Suprapubic skin (tissue), 3 donors: ENCODE measurements around the gene RGS6.

Experiments
- CTCF ChIP-seq, 2 donors: fragments of 200-600 bp in 1 of 2; fragments of 450-650 bp in 1 of 2; sonication (generic) in 1 of 2; IDR thresholded peaks; one replicate each; pipeline ENCODE4 v1.5.1; 2016 to 2019; ENCODE audit warnings: antibody characterized with exemption in 2 of 2, mild to moderate bottlenecking in 1 of 2, moderate library complexity in 1 of 2
- EP300 ChIP-seq: sonication (generic); formaldehyde crosslinking; IDR thresholded peaks from one replicate; pipeline ENCODE4 v1.6.1; 2017; ENCODE audit warnings: antibody characterized with exemption

DNA sequence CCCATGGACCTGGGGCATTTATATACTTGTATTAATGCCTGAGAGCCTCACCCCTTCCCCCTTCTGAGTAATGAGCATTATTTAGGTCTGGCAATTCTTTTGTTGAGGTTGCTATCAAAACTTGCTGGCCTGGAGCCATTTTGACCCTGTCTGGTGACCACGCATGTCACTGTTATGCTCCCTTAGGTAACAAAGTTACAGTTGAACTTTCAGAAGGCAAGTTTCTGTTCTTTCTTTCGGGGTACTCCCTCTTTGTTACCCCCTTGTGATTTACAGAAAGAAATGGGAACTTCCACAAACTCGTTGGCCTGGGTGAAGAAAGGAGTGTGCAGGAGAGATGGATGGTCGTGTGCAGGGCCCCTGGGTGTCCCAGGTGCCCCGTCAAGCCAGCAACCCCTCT, 656.3 kb downstream of the RGS6 start:
- TF ChIP-seq CTCF (IDR thresholded peaks at IDR 0.05) (no peak), EP300 (no peak)
